AG09319 (cell line): ENCODE measurements around the gene NARF.

Source experiments
- DNase-seq: peaks from one replicate; pipeline ENCODE4 v3.0.0-alpha.2; 2010; ENCODE audit warnings: low read depth; ENCODE audit errors: extremely low read depth
- TF ChIP-seq, protein P1 (sequence below): IDR thresholded peaks from 2 replicates; pipeline ENCODE4 v1.5.1; 2011; ENCODE audit warnings: low read depth, mild to moderate bottlenecking, inconsistent platforms, low read length, moderate library complexity

Gene NARF

DNA sequence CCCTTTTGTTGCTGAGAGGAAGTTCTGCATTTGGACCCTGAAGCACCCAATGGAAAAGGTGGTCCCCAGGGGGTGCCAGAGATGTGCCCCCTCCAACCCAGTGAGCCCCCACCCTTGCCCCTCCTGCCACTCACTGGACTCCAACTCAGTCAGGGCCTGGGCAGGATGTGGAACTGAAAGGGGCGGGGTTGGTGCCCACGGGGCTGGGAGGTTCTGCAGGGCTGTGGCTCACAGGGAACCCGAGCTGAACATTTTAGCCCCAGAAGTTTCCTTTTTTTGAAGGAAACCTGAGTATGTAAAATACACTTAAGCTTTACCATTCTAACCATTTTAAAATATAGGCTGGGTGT is 24.4 kb upstream of the NARF start:
- TF ChIP-seq, protein P1, sequence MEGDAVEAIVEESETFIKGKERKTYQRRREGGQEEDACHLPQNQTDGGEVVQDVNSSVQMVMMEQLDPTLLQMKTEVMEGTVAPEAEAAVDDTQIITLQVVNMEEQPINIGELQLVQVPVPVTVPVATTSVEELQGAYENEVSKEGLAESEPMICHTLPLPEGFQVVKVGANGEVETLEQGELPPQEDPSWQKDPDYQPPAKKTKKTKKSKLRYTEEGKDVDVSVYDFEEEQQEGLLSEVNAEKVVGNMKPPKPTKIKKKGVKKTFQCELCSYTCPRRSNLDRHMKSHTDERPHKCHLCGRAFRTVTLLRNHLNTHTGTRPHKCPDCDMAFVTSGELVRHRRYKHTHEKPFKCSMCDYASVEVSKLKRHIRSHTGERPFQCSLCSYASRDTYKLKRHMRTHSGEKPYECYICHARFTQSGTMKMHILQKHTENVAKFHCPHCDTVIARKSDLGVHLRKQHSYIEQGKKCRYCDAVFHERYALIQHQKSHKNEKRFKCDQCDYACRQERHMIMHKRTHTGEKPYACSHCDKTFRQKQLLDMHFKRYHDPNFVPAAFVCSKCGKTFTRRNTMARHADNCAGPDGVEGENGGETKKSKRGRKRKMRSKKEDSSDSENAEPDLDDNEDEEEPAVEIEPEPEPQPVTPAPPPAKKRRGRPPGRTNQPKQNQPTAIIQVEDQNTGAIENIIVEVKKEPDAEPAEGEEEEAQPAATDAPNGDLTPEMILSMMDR: no peak
- no peak for DNase-seq

DNA sequence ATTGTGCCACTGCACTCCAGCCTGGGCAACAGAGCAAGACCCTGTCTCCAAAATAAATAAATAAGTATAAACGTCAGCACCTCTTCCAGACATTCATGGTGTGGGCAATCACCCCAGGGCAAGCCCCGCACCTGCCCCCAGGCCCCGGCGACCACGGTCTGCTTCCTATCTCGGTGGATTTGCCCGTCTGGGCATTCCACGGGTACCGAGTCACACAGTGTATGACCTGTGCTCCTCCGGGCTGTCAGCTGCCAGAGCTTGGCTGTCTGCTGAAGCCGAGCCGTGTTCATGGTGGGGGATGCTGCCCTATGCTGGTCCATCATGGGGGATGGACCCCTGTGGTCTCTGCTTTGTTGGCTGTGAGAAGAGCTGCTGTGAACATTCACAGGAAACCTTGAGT is 23.4 kb upstream of the NARF start:
- TF ChIP-seq, protein P1: no peak
- no peak for DNase-seq

DNA sequence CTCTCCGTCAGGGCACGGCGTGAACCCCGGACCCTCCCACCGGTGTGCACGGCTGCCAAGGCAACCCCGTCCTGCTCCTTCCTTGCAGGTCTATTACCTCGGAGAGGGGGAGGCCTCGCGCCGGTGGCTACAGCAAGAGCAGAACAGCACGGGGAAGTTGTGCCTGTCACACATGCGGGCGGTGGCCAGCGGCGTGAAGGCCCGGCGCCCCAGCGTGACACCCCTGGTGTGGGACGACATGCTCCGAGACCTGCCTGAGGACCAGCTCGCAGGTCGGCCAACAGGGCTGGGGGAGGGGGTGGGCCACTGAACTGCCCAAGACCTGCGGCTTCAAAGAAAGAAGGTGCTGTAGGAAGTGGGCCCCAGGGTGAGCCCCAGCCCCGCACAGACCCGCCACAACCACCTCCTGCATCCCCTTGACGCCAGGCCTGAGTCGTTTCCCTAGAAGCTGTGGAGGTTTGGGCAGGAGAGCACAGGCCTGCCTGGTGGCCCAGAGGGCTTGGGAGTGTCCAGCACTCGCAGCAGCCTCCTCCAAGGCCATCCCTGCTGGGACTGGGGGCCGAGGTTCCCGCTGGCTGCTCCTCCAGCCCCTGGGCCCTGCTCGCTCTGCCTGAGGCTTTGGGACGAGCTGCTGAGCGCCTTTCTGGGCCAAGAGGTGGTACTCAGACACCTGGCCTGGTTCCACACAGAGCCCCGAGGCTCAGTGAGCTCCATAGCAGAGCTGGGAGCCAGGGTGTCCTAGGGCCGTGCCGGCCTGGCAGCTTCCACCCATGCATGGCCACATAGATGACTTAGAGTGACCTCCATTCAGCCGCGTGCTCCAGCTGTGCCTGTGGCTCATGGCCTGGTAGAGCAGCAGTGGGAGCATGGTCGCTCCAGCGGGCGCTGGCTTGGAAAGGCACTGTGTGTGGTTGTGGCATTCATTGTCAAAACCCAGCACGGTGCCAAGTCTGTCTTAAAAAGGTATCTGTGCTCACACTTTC is 22.6 kb upstream of the NARF start:
- TF ChIP-seq, protein P1: no peak
- DNase-seq: no peak

DNA sequence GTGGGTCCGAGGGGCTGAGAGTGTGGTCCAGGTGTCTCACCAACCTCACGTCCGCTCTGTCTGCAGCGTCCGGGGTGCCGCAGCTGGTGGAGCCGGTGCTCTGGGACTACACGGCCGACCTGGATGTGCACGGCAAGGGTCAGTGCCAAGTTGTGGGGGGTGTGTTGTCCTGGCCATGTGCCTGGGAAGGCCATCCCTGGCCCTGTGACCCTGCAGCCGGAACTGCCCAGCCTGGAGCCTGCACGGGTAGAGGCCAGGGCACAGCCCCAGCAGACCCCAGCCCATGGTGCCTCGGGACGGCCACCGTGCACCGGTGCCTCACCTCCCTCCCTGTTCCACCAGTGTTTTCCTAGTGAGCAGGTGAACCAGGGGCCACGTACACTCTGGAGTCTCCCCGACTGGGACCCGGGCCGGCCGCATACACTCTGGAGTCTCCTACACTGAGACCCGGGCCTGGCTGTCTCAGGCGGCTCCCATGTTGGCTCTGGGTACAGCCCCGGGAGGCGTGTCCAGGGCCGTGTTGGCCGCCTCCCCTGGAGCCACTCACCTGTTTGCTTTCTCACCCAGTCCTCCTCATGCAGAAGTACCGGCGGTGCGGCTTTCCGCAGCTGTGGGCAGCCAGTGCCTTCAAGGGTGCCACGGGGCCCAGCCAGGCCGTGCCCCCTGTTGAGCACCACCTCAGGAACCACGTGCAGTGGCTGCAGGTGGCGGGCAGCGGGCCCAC is 21.8 kb upstream of the NARF start:
- DNase-seq: no peak
- TF ChIP-seq, protein P1: no peak

DNA sequence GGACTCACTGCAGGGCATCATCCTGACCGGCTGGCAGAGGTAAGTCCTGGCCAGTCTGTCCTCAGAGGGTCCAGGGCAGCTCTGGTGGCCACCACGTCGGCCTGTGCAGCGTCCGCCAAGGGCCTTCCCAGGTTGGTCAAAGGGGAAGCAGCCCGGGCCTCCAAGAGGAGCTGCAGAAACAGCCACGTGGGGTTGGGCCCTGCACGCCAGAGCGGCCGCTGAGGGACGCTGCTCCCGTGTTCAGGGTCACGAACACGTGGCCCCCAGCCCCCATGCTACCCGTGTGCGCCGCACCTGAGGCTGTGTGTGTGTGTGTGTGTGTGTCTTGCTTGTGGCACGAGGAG is 21.2 kb upstream of the NARF start:
- TF ChIP-seq, protein P1: no peak
- DNase-seq: no peak

DNA sequence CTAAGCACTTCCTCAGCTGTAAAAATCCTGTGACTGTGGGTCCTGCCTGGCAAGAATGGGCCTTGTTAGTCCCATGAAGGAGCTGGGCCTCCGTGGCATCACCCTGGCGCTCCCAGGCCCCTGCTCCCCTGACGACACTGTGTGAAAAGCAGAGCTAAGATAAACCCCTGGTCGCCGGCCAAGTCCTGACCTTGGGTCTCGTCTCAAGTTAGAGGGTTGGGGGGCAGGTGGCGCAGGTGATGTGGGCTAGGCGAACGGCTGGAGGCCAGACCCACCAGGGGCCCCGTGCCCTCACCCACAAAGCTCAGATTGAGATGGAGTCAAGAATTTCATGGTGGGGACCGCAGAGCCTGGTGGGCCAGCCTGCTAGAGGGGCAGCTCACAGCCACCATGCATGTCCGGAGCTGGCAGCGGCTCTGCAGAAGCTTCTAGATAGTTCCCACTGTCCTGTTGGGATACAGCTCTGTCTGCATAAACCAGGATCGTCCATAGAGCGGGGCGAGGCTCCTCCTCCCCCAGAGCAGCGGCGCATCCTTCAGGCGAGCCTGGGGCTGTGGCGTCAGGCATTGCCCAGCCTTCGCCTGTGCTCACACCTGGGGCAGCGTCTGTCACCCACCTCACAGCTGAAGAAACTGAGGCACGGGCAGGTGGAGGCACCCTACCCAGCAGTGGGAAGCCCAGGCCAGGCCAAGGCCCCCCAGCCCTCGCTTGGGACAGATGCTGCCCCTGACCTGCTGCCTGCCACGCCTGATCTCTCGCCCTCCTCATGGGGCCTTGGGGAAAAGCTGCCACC is 19.9 kb upstream of the NARF start:
- no peak for DNase-seq
- TF ChIP-seq, protein P1: no peak
